ENCODE results near the gene KRTAP12-3. TPM values are rescaled to one million over a fixed set of nuclear protein-coding genes. Genes with fewer than 3 reads are reported as not detected.

The KRTAP12-3 gene
- polyA plus RNA-seq, 1 donor from 2014 or later, result not detected

DNA sequence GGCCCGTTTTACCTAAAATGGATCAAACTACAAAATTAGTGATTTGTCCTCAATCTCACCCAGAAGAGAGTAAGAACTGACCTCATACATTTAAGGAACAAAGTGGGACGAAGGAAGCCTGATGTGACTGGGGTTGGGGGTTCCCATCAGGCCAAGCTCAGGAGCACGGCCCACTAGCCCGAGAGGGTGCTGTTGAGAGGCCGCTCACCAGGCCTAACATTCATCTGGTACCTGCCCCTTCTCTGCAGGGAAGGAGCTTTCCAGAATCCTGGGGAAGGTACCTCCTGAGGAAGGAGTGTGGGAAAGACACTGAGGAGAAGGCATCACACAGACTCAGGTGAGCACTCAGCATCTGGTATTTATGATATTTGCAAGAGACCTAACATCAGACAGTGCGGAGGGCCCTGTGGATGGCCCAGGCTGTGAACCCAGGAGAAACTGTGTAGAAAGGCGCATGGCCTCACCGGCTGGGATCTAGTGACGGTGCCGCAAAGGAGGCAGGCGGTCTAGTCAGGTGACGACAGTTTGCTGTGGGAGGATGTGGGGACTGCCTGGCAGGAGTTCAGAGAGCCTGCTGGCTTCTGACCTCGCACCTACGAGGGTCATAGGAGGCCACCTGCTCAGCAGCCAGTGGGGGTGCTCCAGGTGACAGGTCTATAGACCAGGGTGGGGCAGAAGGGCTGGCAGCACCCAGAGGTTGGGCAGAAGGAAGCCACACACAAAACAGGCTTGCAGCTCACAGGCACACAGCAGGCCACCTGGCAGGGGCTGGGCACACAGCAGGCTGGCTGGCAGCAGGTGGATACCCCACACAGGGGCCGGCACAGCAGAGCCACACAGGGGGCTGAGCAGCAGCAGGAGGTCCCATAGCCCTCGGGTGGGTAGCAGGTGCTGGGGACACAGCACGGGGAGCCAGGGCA, 3.8 kb upstream of the KRTAP12-3 start:
- H2AFZ ChIP-seq (ENCODE audit: low read depth, low read length), result no peak overlapping the region
- TF ChIP-seq, protein P1, sequence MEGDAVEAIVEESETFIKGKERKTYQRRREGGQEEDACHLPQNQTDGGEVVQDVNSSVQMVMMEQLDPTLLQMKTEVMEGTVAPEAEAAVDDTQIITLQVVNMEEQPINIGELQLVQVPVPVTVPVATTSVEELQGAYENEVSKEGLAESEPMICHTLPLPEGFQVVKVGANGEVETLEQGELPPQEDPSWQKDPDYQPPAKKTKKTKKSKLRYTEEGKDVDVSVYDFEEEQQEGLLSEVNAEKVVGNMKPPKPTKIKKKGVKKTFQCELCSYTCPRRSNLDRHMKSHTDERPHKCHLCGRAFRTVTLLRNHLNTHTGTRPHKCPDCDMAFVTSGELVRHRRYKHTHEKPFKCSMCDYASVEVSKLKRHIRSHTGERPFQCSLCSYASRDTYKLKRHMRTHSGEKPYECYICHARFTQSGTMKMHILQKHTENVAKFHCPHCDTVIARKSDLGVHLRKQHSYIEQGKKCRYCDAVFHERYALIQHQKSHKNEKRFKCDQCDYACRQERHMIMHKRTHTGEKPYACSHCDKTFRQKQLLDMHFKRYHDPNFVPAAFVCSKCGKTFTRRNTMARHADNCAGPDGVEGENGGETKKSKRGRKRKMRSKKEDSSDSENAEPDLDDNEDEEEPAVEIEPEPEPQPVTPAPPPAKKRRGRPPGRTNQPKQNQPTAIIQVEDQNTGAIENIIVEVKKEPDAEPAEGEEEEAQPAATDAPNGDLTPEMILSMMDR (IDR thresholded peaks at IDR 0.05; ENCODE audit: poor library complexity, severe bottlenecking), result no peak
- TF ChIP-seq EP300 (conservative IDR thresholded peaks at IDR 0.05; ENCODE audit: poor library complexity, severe bottlenecking) (no peak), RAD21 (conservative IDR thresholded peaks at IDR 0.05) (no peak), POLR2AphosphoS5 (IDR thresholded peaks at IDR 0.05) (no peak), TAF1 (IDR thresholded peaks at IDR 0.05; ENCODE audit: low read depth) (no peak), MXI1 (conservative IDR thresholded peaks at IDR 0.05; ENCODE audit: poor library complexity, severe bottlenecking) (no peak), SMC3 (conservative IDR thresholded peaks at IDR 0.05; ENCODE audit: poor library complexity) (no peak), EZH2 (IDR thresholded peaks at IDR 0.05; ENCODE audit: borderline replicate concordance, insufficient read depth, low read length, poor library complexity, severe bottlenecking) (no peak)
- TF ChIP-seq, protein P2, sequence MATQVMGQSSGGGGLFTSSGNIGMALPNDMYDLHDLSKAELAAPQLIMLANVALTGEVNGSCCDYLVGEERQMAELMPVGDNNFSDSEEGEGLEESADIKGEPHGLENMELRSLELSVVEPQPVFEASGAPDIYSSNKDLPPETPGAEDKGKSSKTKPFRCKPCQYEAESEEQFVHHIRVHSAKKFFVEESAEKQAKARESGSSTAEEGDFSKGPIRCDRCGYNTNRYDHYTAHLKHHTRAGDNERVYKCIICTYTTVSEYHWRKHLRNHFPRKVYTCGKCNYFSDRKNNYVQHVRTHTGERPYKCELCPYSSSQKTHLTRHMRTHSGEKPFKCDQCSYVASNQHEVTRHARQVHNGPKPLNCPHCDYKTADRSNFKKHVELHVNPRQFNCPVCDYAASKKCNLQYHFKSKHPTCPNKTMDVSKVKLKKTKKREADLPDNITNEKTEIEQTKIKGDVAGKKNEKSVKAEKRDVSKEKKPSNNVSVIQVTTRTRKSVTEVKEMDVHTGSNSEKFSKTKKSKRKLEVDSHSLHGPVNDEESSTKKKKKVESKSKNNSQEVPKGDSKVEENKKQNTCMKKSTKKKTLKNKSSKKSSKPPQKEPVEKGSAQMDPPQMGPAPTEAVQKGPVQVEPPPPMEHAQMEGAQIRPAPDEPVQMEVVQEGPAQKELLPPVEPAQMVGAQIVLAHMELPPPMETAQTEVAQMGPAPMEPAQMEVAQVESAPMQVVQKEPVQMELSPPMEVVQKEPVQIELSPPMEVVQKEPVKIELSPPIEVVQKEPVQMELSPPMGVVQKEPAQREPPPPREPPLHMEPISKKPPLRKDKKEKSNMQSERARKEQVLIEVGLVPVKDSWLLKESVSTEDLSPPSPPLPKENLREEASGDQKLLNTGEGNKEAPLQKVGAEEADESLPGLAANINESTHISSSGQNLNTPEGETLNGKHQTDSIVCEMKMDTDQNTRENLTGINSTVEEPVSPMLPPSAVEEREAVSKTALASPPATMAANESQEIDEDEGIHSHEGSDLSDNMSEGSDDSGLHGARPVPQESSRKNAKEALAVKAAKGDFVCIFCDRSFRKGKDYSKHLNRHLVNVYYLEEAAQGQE (IDR thresholded peaks at IDR 0.05; ENCODE audit: borderline replicate concordance), result no peak
- no peak overlapping the region for H3K9ac ChIP-seq (ENCODE audit: low read length)
- H4K20me1 ChIP-seq (ENCODE audit: insufficient read depth), result no peaks in the 10 kb centered on the region
- H3F3A ChIP-seq (ENCODE audit: insufficient read depth, low read length, poor library complexity, severe bottlenecking), result no peaks in the 10 kb centered on the region
- H3K27me3 ChIP-seq (ENCODE audit: insufficient read depth, low read depth, low read length), result no peaks in the 10 kb centered on the region
- no peaks in the 10 kb centered on the region for H3K79me2 ChIP-seq (replicated peaks; ENCODE audit: insufficient read depth, low read length)
- H3K4me2 ChIP-seq (ENCODE audit: low read length), result no peak overlapping the region
- H3K9me2 ChIP-seq (ENCODE audit: insufficient read depth, low read length), result no peaks in the 10 kb centered on the region
- no peaks in the 10 kb centered on the region for H3K36me3 ChIP-seq (ENCODE audit: insufficient read depth, low read length)
- no peaks in the 10 kb centered on the region for H3K9me3 ChIP-seq (ENCODE audit: low read length)
- no peak overlapping the region for H3K4me3 ChIP-seq (ENCODE audit: low read length)
- no peak overlapping the region for H3K27ac ChIP-seq (ENCODE audit: low read length)

DNA sequence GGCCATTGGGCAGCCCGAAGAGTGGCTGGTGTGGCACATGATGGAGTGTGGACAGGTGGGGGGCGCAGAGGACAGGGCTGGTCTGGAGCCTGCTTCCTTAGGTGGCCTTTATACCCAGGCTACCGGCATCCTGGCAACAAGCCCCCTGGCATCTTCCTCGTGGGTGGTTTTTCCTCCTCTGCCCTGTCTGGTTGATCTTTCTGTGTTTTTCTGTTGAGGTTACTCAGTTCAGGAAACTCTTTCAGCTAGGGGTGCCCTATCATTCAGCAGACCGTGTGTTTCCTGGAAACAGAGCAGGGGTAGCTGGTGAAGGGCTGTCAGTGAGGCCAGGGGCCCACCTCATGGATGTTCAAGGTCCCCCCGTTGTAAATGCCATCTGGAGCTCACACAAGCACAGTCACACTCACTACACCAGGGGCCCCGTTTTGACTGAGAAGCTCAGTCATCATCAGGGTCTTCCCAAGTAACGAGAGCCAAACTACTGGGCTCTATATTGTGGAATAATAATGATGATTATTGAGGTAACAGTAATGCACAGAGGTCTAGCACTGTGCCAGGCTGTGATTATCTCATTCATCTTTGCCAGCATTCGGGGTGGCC, 3.1 kb upstream of the KRTAP12-3 start, which contains the start of gene KRTAP12-4:
Gene KRTAP12-4, minus strand, starts transcription at position 84 of the 600 bp plus-strand sequence. Its CDS starts 45 bp downstream, at position 39.
- no peaks in the 10 kb centered on the region for H3K27me3 ChIP-seq (ENCODE audit: insufficient read depth, low read depth, low read length)
- H3K9me3 ChIP-seq (ENCODE audit: low read length), result no peaks in the 10 kb centered on the region
- no peaks in the 10 kb centered on the region for H3K9me2 ChIP-seq (ENCODE audit: insufficient read depth, low read length)
- no peaks in the 10 kb centered on the region for H3K79me2 ChIP-seq (replicated peaks; ENCODE audit: insufficient read depth, low read length)
- no peaks in the 10 kb centered on the region for H3K36me3 ChIP-seq (ENCODE audit: insufficient read depth, low read length)
- no peak within 1 kb of the TSS for H3K9ac ChIP-seq (ENCODE audit: low read length)
- H3K4me3 ChIP-seq (ENCODE audit: low read length), result no peak within 1 kb of the TSS
- no peak within 1 kb of the TSS for H3K4me2 ChIP-seq (ENCODE audit: low read length)
- H2AFZ ChIP-seq (ENCODE audit: low read depth, low read length), result no peak within 1 kb of the TSS
- no peaks in the 10 kb centered on the region for H3F3A ChIP-seq (ENCODE audit: insufficient read depth, low read length, poor library complexity, severe bottlenecking)
- TF ChIP-seq EZH2 (IDR thresholded peaks at IDR 0.05; ENCODE audit: borderline replicate concordance, insufficient read depth, low read length, poor library complexity, severe bottlenecking) (no peak), SMC3 (conservative IDR thresholded peaks at IDR 0.05; ENCODE audit: poor library complexity) (no peak), EP300 (conservative IDR thresholded peaks at IDR 0.05; ENCODE audit: poor library complexity, severe bottlenecking) (no peak)
- no peak within 1 kb of the TSS for H3K27ac ChIP-seq (ENCODE audit: low read length)
- no peaks in the 10 kb centered on the region for H4K20me1 ChIP-seq (ENCODE audit: insufficient read depth)

Measured in neural cell (in vitro differentiated cells).